Activated B cell treated with CpG ODN at 0.5 μM for 24 hours (primary cell): ENCODE results near the gene TMCC2. TPM values are rescaled to one million over a fixed set of nuclear protein-coding genes. Genes with fewer than 3 reads are reported as not detected.
A peak's percentile ranks its signal among the peaks of the same experiment; 100 is the strongest.

Source experiments
- ATAC-seq: fragments of 200-7000 bp; cut with Tn5 transposase; one replicate; pipeline ENCODE4 v1.10.0; 2021; ENCODE audit warnings: low read depth, mild to moderate bottlenecking, moderate library complexity
- CTCF ChIA-PET: fragments of 350-600 bp; sonication (Branson Sonifier 250); formaldehyde crosslinking; loops from one replicate; lab custom pipeline; 2021; ENCODE audit warnings: antibody characterized with exemption; lab: Charles Lee
- POLR2A ChIA-PET: fragments of 350-600 bp; sonication (Branson Sonifier 250); formaldehyde crosslinking; loops from one replicate; lab custom pipeline; 2021; ENCODE audit warnings: antibody characterized with exemption; lab: Charles Lee
- DNase-seq: peaks from one replicate; pipeline ENCODE4 v3.0.0; 2022
- H3K27ac Mint-ChIP-seq: one replicate; pipeline ENCODE4 v1.8.0; 2020; ENCODE audit warnings: mixed read lengths
- H3K27me3 Mint-ChIP-seq: one replicate; pipeline ENCODE4 v1.8.0; 2021; ENCODE audit warnings: mixed read lengths
- H3K36me3 Mint-ChIP-seq: one replicate; pipeline ENCODE4 v1.8.0; 2021; ENCODE audit warnings: low read depth, mixed read lengths
- H3K4me1 Mint-ChIP-seq: one replicate; pipeline ENCODE4 v1.8.0; 2021; ENCODE audit warnings: mixed read lengths
- H3K4me3 Mint-ChIP-seq: one replicate; pipeline ENCODE4 v1.8.0; 2020; ENCODE audit warnings: mild to moderate bottlenecking, mixed read lengths
- H3K9me3 Mint-ChIP-seq: one replicate; pipeline ENCODE4 v1.8.0; 2020; ENCODE audit warnings: mixed read lengths
- intact Hi-C: fragments of 100-400 bp; cut with micrococcal nuclease; formaldehyde crosslinking; loops from one replicate; pipeline ENCODE4 v1.15.1; 2024
- total RNA-seq: library from RNA; stranded (reverse); gene quantifications from 2 replicates; pipeline ENCODE4 v1.2.3, GENCODE V29; 2022
- TF ChIP-seq, protein P1 (sequence below): fragments of 200-600 bp; IDR thresholded peaks from one replicate; pipeline ENCODE4 v1.8.0; 2022; ENCODE audit warnings: antibody characterized with exemption, mild to moderate bottlenecking

TMCC2 gene
- total RNA-seq, 1 donor from 2014 or later, result 1.2 TPM

- Mint-ChIP-seq H3K9me3 (no peaks in the 10 kb centered on the region), H3K4me3 (no peak overlapping the region), H3K27ac (no peak overlapping the region), H3K27me3 (peaks cover 9% of the 10 kb centered on the region), H3K36me3 (no peaks in the 10 kb centered on the region), H3K4me1 (peaks cover 21% of the 10 kb centered on the region)
- ChIA-PET CTCF (no interaction called here), POLR2A (interaction anchor here (0.5 kb wide), 1 partner anchor 23 kb away, joined by 4 read pairs; no protein-coding TSS in a partner anchor)
- TF ChIP-seq, protein P1, sequence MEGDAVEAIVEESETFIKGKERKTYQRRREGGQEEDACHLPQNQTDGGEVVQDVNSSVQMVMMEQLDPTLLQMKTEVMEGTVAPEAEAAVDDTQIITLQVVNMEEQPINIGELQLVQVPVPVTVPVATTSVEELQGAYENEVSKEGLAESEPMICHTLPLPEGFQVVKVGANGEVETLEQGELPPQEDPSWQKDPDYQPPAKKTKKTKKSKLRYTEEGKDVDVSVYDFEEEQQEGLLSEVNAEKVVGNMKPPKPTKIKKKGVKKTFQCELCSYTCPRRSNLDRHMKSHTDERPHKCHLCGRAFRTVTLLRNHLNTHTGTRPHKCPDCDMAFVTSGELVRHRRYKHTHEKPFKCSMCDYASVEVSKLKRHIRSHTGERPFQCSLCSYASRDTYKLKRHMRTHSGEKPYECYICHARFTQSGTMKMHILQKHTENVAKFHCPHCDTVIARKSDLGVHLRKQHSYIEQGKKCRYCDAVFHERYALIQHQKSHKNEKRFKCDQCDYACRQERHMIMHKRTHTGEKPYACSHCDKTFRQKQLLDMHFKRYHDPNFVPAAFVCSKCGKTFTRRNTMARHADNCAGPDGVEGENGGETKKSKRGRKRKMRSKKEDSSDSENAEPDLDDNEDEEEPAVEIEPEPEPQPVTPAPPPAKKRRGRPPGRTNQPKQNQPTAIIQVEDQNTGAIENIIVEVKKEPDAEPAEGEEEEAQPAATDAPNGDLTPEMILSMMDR, result no peak
- DNase-seq, result no peak
- ATAC-seq, result no peak
- intact Hi-C loops, result loop anchor here (5.0 kb wide), 2 partner anchors 98 to 102 kb away; partner anchors contain the start of genes NUAK2 and RBBP5
Measured at GRCh38 chr1:205224736-205225135, 3.0 kb upstream of the TMCC2 start.

- TF ChIP-seq, protein P1, result no peak
- ChIA-PET POLR2A (no interaction called here), CTCF (no interaction called here)
- H3K4me3 Mint-ChIP-seq, result peak overlapping the region; percentile 19
- H3K4me1 Mint-ChIP-seq, result peaks cover 29% of the 10 kb centered on the region
- DNase-seq (no peak), ATAC-seq (no peak)
- H3K36me3 Mint-ChIP-seq, result no peaks in the 10 kb centered on the region
- H3K27me3 Mint-ChIP-seq, result peaks cover 9% of the 10 kb centered on the region
- H3K9me3 Mint-ChIP-seq, result no peaks in the 10 kb centered on the region
- H3K27ac Mint-ChIP-seq, result no peak overlapping the region
- intact Hi-C loops, result loop anchor here (5.0 kb wide), 2 partner anchors 96 to 104 kb away; partner anchors contain the start of genes NUAK2 and RBBP5
Measured at GRCh38 chr1:205225901-205226765, 1.6 kb upstream of the TMCC2 start.

GRCh38 chr1:205226868-205227583 is 720 bp upstream of the TMCC2 start:
- Mint-ChIP-seq H3K9me3 (no peaks in the 10 kb centered on the region), H3K4me3 (peak overlapping the region; percentile 79), H3K36me3 (no peaks in the 10 kb centered on the region), H3K27ac (no peak overlapping the region), H3K27me3 (peaks cover 9% of the 10 kb centered on the region), H3K4me1 (peaks cover 29% of the 10 kb centered on the region)
- intact Hi-C loops, result loop anchor here (1.0 to 5.0 kb wide), 3 partner anchors 15 to 105 kb away; partner anchors contain the start of genes NUAK2 and RBBP5
- ChIA-PET POLR2A (interaction anchor here (1.2 to 1.8 kb wide), 3 partner anchors 10 to 106 kb away, joined by 4 to 9 read pairs (median 7); partner anchors contain the start of genes DSTYK and RBBP5), CTCF (interaction anchor here (0.7 to 3.6 kb wide), 6 partner anchors 19 to 297 kb away, joined by 3 to 66 read pairs (median 3); no protein-coding TSS in a partner anchor)
- DNase-seq, result no peak
- ATAC-seq, result no peak
- TF ChIP-seq, protein P1, result no peak

DNA sequence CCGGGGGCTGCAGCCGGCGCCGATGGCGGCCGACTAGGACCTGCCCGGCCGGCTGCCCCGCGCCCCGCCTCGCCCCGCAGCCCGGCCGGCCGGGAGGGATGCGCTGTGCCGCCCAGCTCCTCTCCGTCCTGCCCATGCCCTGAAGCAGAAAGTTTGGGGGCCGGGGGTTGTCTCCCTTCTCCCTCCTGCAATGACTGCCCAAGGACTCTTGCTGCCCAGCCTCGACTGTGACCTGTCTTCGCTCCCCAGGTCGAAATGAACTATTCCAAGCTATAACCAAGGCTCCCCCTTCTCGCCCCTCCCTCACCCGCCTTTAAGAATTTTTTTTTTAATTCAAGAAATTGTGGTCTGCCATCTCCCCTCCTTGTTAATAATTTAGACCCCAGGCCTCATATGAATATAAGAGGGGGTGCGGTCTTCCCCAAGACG is 361 bp downstream of the TMCC2 start:
- intact Hi-C loops, result loop anchor here (5.0 kb wide), 2 partner anchors 94 to 106 kb away; partner anchors contain the start of genes NUAK2 and RBBP5
- no peaks in the 10 kb centered on the region for H3K36me3 Mint-ChIP-seq
- peaks cover 9% of the 10 kb centered on the region for H3K27me3 Mint-ChIP-seq
- no peak for DNase-seq
- H3K27ac Mint-ChIP-seq, result no peak overlapping the region
- ATAC-seq, result no peak
- H3K9me3 Mint-ChIP-seq, result no peaks in the 10 kb centered on the region
- peaks cover 32% of the 10 kb centered on the region for H3K4me1 Mint-ChIP-seq
- ChIA-PET CTCF (interaction anchor here (0.5 to 3.6 kb wide), 14 partner anchors 13 to 239 kb away, joined by 3 to 66 read pairs (median 4); partner anchors contain the start of genes DSTYK and RBBP5), POLR2A (interaction anchor here (0.6 to 3.1 kb wide), 10 partner anchors 9 to 107 kb away, joined by 3 to 29 read pairs (median 6); partner anchors contain the start of genes DSTYK and RBBP5)
- H3K4me3 Mint-ChIP-seq, result peak overlapping the region; percentile 84
- TF ChIP-seq, protein P1, result no peak
